Subcutaneous abdominal adipose tissue (tissue), 5 donors: ENCODE results near the gene COG4.

Source experiments
- H3K27ac ChIP-seq: one replicate; pipeline ENCODE4 v1.7.0; 2013; ENCODE audit warnings: low read depth, mild to moderate bottlenecking, inconsistent platforms, low read length, moderate library complexity
- H3K27me3 ChIP-seq, 5 donors: one replicate each; pipeline ENCODE4 v1.7.0; 2013; ENCODE audit warnings: low read length in 5 of 5, inconsistent platforms in 1 of 5; ENCODE audit not compliant: control insufficient read depth in 5 of 5, insufficient read depth in 4 of 5
- H3K36me3 ChIP-seq, 5 donors: one replicate each; pipeline ENCODE4 v1.7.0; 2013; ENCODE audit warnings: low read length in 5 of 5; ENCODE audit not compliant: control insufficient read depth in 5 of 5, insufficient read depth in 5 of 5
- H3K4me1 ChIP-seq, 5 donors: one replicate each; pipeline ENCODE4 v1.7.0; 2013; ENCODE audit warnings: low read length in 5 of 5, mild to moderate bottlenecking in 3 of 5, moderate library complexity in 1 of 5; ENCODE audit not compliant: control insufficient read depth in 5 of 5, insufficient read depth in 5 of 5
- H3K4me3 ChIP-seq, 5 donors: one replicate each; pipeline ENCODE4 v1.7.0; 2013; ENCODE audit warnings: low read length in 5 of 5, low read depth in 1 of 5
- H3K9ac ChIP-seq, 5 donors: one replicate each; pipeline ENCODE4 v1.7.0; 2013; ENCODE audit warnings: low read length in 5 of 5, mild to moderate bottlenecking in 4 of 5, moderate library complexity in 3 of 5
- H3K9me3 ChIP-seq, 5 donors: one replicate each; pipeline ENCODE4 v1.7.0; 2013; ENCODE audit warnings: low read length in 5 of 5; ENCODE audit not compliant: control insufficient read depth in 5 of 5
- donor health status: healthy.
- donor health status: healthy.
- donor health status: healthy.
- donor health status: healthy.
- donor health status: healthy.

COG4 gene

DNA sequence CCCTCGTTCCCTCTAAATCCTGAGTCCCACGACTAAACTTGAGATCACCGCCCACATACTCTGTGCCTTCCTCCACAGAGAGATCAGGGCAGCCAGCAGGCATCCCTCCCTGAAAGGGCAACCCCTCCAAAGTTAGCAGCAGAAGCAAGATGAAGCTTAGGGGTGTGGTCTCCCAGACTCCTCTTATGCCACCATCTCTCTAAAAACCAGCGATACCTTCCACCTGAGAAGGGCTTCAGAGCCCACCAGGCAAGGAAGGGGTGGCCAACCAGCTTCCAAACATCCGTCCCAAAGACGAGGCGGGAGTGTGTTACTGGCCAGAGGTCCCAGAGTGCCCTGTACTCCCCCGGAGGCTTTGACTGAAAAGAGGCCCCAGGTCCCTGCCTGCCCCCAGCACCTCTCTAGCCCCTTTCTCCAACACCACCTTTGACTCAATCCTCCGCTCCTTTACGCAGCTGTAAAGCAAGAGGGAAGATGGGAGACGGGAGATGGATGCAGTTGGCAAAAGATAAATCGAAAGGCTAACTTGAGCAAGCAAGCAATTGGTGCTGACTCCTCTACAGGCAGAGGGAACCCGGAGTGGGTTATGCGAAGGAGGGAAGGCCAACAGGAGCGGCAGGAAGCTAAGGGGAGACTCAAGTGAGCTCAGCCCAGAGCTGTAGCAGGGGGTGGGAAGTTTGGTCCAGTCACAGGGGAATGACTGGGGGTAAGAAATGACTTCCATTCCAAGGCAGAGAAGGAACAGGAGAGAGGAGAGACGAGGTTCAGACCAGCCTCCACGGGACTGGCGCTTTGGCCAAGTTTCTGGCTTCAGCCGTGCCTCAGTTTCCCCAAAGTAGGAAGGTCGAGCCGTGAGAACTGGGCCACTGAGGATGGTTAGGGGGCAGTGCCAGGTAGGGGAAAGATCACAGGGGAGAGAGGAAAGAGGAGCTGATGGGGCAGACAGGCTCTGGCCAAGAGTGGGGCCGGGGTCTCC, 85.5 kb downstream of the COG4 start:
- Histone ChIP-seq H3K27ac (peak overlapping the region; percentile 42), H3K36me3 (peaks cover 0 to 5% (median 0%) of the 10 kb centered on the region in 5 donors), H3K9ac (peak overlapping the region; percentile 42 to 86 (median 75))

GRCh38 chr16:70437017-70437581, 86.3 kb downstream of the COG4 start:
- H3K9me3 ChIP-seq: no peaks in the 10 kb centered on the region
- peaks cover 0 to 5% (median 0%) of the 10 kb centered on the region in 5 donors for H3K36me3 ChIP-seq
- H3K27me3 ChIP-seq: no peaks in the 10 kb centered on the region
- H3K4me1 ChIP-seq: peaks cover 24 to 56% (median 54%) of the 10 kb centered on the region in 5 donors
- peak overlapping the region in 3 of 5 donors; percentile 11 to 65 (median 26) for H3K9ac ChIP-seq
- H3K27ac ChIP-seq: peak overlapping the region; percentile 42
- H3K4me3 ChIP-seq: peak overlapping the region in 4 of 5 donors; percentile 73 to 94 (median 80)

More for the DNA sequence above, 85.5 kb downstream of the COG4 start:
- H3K27me3 ChIP-seq: no peaks in the 10 kb centered on the region
- H3K4me3 ChIP-seq: peak overlapping the region; percentile 73 to 94 (median 77)
- H3K9me3 ChIP-seq: no peaks in the 10 kb centered on the region
- H3K4me1 ChIP-seq: peaks cover 18 to 48% (median 46%) of the 10 kb centered on the region in 5 donors

- H3K4me1 ChIP-seq: peaks cover 27 to 74% (median 72%) of the 10 kb centered on the region in 5 donors
- no peaks in the 10 kb centered on the region for H3K27me3 ChIP-seq
- H3K9me3 ChIP-seq: no peaks in the 10 kb centered on the region
- no peak overlapping the region for H3K27ac ChIP-seq
- no peak overlapping the region for H3K4me3 ChIP-seq
- no peak overlapping the region for H3K9ac ChIP-seq
- H3K36me3 ChIP-seq: peaks cover 0 to 5% (median 0%) of the 10 kb centered on the region in 5 donors
These were observed 88.7 kb downstream of the COG4 start for GRCh38 chr16:70434484-70435260.

- H3K27ac ChIP-seq: peak overlapping the region; percentile 63
- no peaks in the 10 kb centered on the region for H3K9me3 ChIP-seq
- peak overlapping the region in 3 of 5 donors; percentile 33 to 60 (median 48) for H3K9ac ChIP-seq
- peaks cover 0 to 5% (median 0%) of the 10 kb centered on the region in 5 donors for H3K36me3 ChIP-seq
- H3K4me3 ChIP-seq: peak overlapping the region in 3 of 5 donors; percentile 7 to 28 (median 27)
- peaks cover 32 to 78% (median 76%) of the 10 kb centered on the region in 5 donors for H3K4me1 ChIP-seq
- H3K27me3 ChIP-seq: no peaks in the 10 kb centered on the region
These were observed 89.8 kb downstream of the COG4 start for GRCh38 chr16:70433458-70434103.

- peak overlapping the region in 2 of 5 donors; percentile 28 to 33 for H3K9ac ChIP-seq
- no peaks in the 10 kb centered on the region for H3K27me3 ChIP-seq
- peak overlapping the region in 3 of 5 donors; percentile 7 to 28 (median 27) for H3K4me3 ChIP-seq
- peak overlapping the region; percentile 63 for H3K27ac ChIP-seq
- peaks cover 0 to 5% (median 0%) of the 10 kb centered on the region in 5 donors for H3K36me3 ChIP-seq
- H3K4me1 ChIP-seq: peaks cover 36 to 79% (median 77%) of the 10 kb centered on the region in 5 donors
- H3K9me3 ChIP-seq: no peaks in the 10 kb centered on the region
These were observed 90.5 kb downstream of the COG4 start for GRCh38 chr16:70432723-70433457.

DNA sequence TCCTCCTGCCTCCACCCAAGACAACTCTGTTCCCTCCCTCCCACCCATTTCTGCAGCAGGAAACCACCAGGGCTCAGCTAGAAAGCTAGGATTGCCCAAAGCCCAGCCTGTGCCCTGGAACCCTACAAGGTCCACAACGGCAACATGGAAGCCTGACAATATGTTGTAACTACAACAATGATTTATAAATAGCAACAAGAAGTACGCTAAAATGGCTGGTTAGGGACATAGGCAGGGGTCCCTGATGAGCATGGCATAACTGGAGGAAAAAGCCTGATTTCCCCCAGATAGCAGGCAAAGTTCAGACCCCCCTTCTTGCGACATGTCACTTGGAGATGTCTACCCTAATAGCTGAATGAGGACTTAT, 91.0 kb downstream of the COG4 start:
- H3K27ac ChIP-seq: peak overlapping the region; percentile 63
- no peak overlapping the region for H3K9ac ChIP-seq

DNA sequence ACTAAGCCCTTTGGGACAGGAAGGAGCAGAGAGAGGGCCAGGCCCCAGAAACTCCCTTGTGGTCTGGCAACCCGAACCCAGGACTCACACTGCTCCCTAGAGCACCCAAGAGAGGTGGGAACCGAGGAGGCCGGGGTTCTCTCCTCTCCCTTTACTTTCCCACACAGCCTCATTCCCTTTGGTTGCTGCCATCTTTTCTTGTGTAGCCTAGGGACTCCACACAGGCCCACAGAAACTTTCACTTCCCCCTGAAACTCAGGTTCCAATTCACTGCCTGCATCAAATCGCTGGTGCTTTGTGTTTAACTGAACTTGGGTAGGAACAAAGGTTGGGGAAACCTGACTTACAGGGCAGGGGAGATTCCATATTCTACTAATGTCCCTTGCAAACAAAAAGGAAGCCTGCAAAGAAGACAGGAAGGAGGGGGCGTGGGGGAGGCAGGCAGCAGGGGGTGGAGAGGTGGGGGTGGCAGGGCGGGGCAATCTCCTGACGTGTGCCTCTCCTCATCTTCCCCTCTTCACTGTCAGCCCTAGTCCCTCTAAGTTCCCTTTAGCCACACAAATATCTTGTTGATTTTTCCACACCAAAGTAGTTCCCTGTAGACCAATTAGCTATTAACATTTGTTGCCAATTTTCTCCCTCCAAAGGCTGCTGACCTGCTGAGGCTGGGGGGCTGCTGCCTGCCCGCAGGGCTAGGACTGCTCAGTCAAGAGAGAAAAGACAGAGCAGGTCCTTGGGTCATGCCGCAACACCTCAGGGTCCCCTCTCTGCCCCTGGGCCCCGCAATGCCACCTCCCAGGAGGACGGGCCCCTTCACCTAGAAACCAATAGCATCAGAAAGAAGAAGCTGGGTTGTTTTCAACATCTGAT, 92.5 kb downstream of the COG4 start:
- Histone ChIP-seq H3K4me1 (peaks cover 35 to 74% (median 70%) of the 10 kb centered on the region in 5 donors), H3K9ac (peak overlapping the region in 2 of 5 donors; percentile 26 to 51), H3K36me3 (peaks cover 0 to 5% (median 0%) of the 10 kb centered on the region in 5 donors), H3K9me3 (no peaks in the 10 kb centered on the region), H3K27ac (peak overlapping the region; percentile 85), H3K4me3 (peak overlapping the region in 1 of 5 donors; percentile 37), H3K27me3 (no peaks in the 10 kb centered on the region)

More for the DNA sequence above, 91.0 kb downstream of the COG4 start:
- H3K4me1 ChIP-seq: peaks cover 36 to 79% (median 77%) of the 10 kb centered on the region in 5 donors
- H3K4me3 ChIP-seq: peak overlapping the region in 1 of 5 donors; percentile 28
- no peaks in the 10 kb centered on the region for H3K27me3 ChIP-seq
- no peaks in the 10 kb centered on the region for H3K9me3 ChIP-seq
- H3K36me3 ChIP-seq: peaks cover 0 to 5% (median 0%) of the 10 kb centered on the region in 5 donors
